Transverse colon (tissue), 4 donors: Measurements from ENCODE around the gene PUS7. TPM values are rescaled to one million over a fixed set of nuclear protein-coding genes. Genes with fewer than 3 reads are reported as not detected.

ENCODE experiments used
- DNase-seq: peaks from one replicate; pipeline ENCODE4 v3.0.0-alpha.2; 2019
- H3K27ac ChIP-seq, 4 donors: fragments of 200-600 bp; sonication (generic); 2 replicates each; pipeline ENCODE4 v1.5.1; 2016 to 2018; ENCODE audit warnings: inconsistent platforms in 4 of 4
- H3K27me3 ChIP-seq: fragments of 200-600 bp; sonication (generic); 2 replicates; pipeline ENCODE4 v1.5.1; 2017; ENCODE audit warnings: inconsistent platforms
- H3K36me3 ChIP-seq, 4 donors: fragments of 200-600 bp; sonication (generic); 2 replicates each; pipeline ENCODE4 v1.5.1; 2017 to 2019; ENCODE audit warnings: inconsistent platforms in 4 of 4
- H3K4me1 ChIP-seq, 4 donors: fragments of 200-600 bp; sonication (generic); 2 replicates each; pipeline ENCODE4 v1.5.1; 2017 to 2020; ENCODE audit warnings: inconsistent platforms in 4 of 4
- H3K4me3 ChIP-seq, 4 donors: fragments of 200-600 bp; sonication (generic); 1 replicate in 1 of 4; 2 replicates in 3 of 4; pipeline versions ENCODE4 v1.5.1 to v1.6.1; 2017 to 2019; ENCODE audit warnings: inconsistent platforms in 4 of 4
- H3K9me3 ChIP-seq, 2 donors: fragments of 200-600 bp; sonication (generic); 2 replicates each; pipeline ENCODE4 v1.5.1; 2017 to 2019; ENCODE audit warnings: inconsistent platforms in 2 of 2
- EP300 ChIP-seq: sonication (generic); formaldehyde crosslinking; IDR thresholded peaks from one replicate; pipeline ENCODE4 v1.6.1; 2017; ENCODE audit warnings: antibody characterized with exemption, low read depth
- POLR2A ChIP-seq: fragments of 450-650 bp; IDR thresholded peaks from one replicate; pipeline ENCODE4 v1.6.1; 2016; ENCODE audit warnings: antibody characterized with exemption, mild to moderate bottlenecking, moderate library complexity
- POLR2AphosphoS5 ChIP-seq, 3 donors: sonication (generic); formaldehyde crosslinking; IDR thresholded peaks; one replicate each; pipeline ENCODE4 v1.6.1; 2016; ENCODE audit warnings: antibody characterized with exemption in 3 of 3
- WGBS, 2 donors: methylation state at CpG; one replicate each; pipeline ENCODE4 v1.1.5; 2018; ENCODE audit warnings: low coverage in 1 of 2; 5-methylcytosine and 5-hydroxymethylcytosine counted together
- in situ Hi-C, 4 donors: fragments of 200-750 bp; cut with MboI; loops; one replicate each; pipeline versions ENCODE4 v1.15.0 to v1.15.1; 2017; ENCODE audit warnings: low sequenced_read_pairs in 3 of 4, low pct_ligation_motif_present in 1 of 4, low pct_unique_long_range_greater_than_20kb in 1 of 4
- intact Hi-C: fragments of 100-400 bp; cut with DNase I; formaldehyde crosslinking; loops from one replicate; pipeline ENCODE4 v1.15.1; 2023; ENCODE audit warnings: low total_unique reads
- total RNA-seq, 4 donors: library from RNA; depleted of rRNA; stranded (reverse); fragments of >200 nt; gene quantifications; one replicate each; pipeline ENCODE4 v1.1.0, GENCODE V29; 2016
- TF ChIP-seq, protein P1 (sequence below), 5 experiments: fragments of 200-600 bp in 3 of 5; fragments of 450-650 bp in 2 of 5; sonication (generic) in 3 of 5; IDR thresholded peaks; 1 replicate in 2 of 5; 2 replicates in 3 of 5; pipeline ENCODE4 v1.5.1; 2016 to 2017; ENCODE audit warnings: antibody characterized with exemption in 5 of 5, inconsistent platforms in 3 of 5, mild to moderate bottlenecking in 2 of 5, moderate library complexity in 1 of 5

The PUS7 gene, protein sequence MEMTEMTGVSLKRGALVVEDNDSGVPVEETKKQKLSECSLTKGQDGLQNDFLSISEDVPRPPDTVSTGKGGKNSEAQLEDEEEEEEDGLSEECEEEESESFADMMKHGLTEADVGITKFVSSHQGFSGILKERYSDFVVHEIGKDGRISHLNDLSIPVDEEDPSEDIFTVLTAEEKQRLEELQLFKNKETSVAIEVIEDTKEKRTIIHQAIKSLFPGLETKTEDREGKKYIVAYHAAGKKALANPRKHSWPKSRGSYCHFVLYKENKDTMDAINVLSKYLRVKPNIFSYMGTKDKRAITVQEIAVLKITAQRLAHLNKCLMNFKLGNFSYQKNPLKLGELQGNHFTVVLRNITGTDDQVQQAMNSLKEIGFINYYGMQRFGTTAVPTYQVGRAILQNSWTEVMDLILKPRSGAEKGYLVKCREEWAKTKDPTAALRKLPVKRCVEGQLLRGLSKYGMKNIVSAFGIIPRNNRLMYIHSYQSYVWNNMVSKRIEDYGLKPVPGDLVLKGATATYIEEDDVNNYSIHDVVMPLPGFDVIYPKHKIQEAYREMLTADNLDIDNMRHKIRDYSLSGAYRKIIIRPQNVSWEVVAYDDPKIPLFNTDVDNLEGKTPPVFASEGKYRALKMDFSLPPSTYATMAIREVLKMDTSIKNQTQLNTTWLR
- total RNA-seq: 1 to 10 TPM; 1.9 to 7.0 (median 4.9) TPM

DNA sequence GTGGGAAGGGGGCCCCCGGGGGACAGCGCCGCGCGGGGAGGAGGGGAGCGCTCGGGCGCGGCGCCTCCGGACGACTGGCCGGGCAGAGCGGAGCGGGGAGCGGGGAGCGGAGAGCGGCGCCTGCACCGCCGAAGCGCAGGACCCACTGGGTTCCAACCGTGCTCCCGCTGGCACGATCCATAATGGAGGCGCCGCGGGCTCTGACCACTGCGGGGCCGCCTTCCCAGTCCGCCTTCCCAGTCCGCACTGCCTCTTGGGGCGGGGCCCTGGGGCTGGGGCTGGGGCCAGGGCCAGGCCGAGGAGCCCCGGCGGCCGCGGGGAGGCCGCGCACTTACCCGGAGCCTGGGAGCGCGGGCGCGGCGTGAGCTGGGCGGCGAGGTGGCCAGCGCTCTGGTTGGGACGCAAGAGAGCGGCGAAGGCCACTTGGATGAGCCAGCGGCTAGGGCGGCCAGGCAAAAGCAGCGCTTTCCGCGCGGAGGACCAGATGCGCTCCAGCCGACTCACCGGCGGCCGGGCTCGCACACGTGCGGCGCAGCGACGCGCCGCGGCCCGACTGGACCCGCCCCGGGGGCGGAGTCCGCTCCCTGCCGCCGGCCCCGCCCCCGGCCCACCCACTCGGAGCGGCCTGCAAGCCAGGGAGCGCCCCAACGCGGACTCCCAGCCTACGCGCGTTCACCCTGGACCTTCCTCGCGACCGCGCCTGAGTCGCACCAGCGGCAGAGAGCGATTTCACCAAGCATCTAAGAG lies at the start of gene PUS7:
TSS of gene PUS7 (minus strand) at position 555 of the 747 bp plus-strand sequence. CDS start 13,759 bp downstream, outside the sequence.
- Histone ChIP-seq H3K27me3 (no peaks in the 10 kb centered on the region), H3K27ac (peak within 1 kb of the TSS; percentile 89 to 92 (median 90)), H3K4me1 (peaks cover 4 to 17% (median 12%) of the 10 kb centered on the region in 4 donors), H3K36me3 (no peaks in the 10 kb centered on the region), H3K9me3 (no peaks in the 10 kb centered on the region), H3K4me3 (peak within 1 kb of the TSS; percentile 47 to 85 (median 67))
- intact Hi-C loops: no loop called here
- peak; percentile 91 for DNase-seq
- 1% methylated on average over 47 of the region's 96 CpGs; no CpG with 5 or more reads in 1 of the 2 donors for WGBS, 2 donors
- in situ Hi-C loops: no loop called here
- TF ChIP-seq, protein P1, sequence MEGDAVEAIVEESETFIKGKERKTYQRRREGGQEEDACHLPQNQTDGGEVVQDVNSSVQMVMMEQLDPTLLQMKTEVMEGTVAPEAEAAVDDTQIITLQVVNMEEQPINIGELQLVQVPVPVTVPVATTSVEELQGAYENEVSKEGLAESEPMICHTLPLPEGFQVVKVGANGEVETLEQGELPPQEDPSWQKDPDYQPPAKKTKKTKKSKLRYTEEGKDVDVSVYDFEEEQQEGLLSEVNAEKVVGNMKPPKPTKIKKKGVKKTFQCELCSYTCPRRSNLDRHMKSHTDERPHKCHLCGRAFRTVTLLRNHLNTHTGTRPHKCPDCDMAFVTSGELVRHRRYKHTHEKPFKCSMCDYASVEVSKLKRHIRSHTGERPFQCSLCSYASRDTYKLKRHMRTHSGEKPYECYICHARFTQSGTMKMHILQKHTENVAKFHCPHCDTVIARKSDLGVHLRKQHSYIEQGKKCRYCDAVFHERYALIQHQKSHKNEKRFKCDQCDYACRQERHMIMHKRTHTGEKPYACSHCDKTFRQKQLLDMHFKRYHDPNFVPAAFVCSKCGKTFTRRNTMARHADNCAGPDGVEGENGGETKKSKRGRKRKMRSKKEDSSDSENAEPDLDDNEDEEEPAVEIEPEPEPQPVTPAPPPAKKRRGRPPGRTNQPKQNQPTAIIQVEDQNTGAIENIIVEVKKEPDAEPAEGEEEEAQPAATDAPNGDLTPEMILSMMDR (IDR thresholded peaks at IDR 0.05): no peak
- TF ChIP-seq POLR2AphosphoS5 (IDR thresholded peaks at IDR 0.05): peak in 2 of 3 donors; percentile 62 to 78
- peak; percentile 44 for TF ChIP-seq POLR2A
- no peak for TF ChIP-seq EP300

GRCh38 chr7:105567821-105568220 lies 45.8 kb upstream of the PUS7 start:
- TF ChIP-seq POLR2A: no peak
- TF ChIP-seq POLR2AphosphoS5 (IDR thresholded peaks at IDR 0.05): no peak
- no peak for TF ChIP-seq EP300
- TF ChIP-seq, protein P1 (IDR thresholded peaks at IDR 0.05): no peak
- H3K9me3 ChIP-seq: no peaks in the 10 kb centered on the region
- intact Hi-C loops: no loop called here
- H3K27ac ChIP-seq: no peak overlapping the region
- WGBS, 2 donors: 97% methylated on average over 3 of the region's 3 CpGs; no CpG with 5 or more reads in 1 of the 2 donors
- in situ Hi-C loops: no loop called here
- no peak for DNase-seq
- H3K27me3 ChIP-seq: no peaks in the 10 kb centered on the region
- no peaks in the 10 kb centered on the region for H3K4me1 ChIP-seq
- H3K4me3 ChIP-seq: no peak overlapping the region
- peaks cover 0 to 48% (median 9%) of the 10 kb centered on the region in 4 donors for H3K36me3 ChIP-seq

DNA sequence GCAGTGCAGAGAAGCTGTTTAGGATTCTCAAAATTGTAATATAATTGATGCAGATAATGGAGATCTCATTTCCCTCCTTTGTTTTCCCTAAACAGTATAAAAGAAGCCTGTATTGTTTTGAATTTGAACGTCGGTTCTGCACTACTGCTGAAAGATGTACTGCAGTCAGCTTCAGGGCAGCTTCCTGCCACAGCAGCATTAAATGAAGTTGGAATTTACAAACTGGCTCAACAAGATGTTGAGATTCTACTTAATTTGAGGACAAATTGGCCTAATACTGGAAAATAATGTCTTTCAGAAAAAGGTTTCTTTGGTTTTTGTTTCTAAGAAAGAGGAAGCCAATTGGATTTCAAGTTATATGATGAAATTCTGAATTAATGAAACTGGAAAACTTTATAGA lies 45.0 kb upstream of the PUS7 start:
- in situ Hi-C loops (no loop called here), intact Hi-C loops (no loop called here)
- no peaks in the 10 kb centered on the region for H3K4me1 ChIP-seq
- WGBS, 2 donors: 77 to 100% methylated on average over 2 of the region's 2 CpGs
- no peaks in the 10 kb centered on the region for H3K27me3 ChIP-seq
- no peaks in the 10 kb centered on the region for H3K9me3 ChIP-seq
- H3K36me3 ChIP-seq: peaks cover 0 to 53% (median 9%) of the 10 kb centered on the region in 4 donors
- DNase-seq: no peak
- no peak overlapping the region for H3K4me3 ChIP-seq
- H3K27ac ChIP-seq: no peak overlapping the region
- TF ChIP-seq, protein P1 (IDR thresholded peaks at IDR 0.05): no peak
- TF ChIP-seq POLR2A: no peak
- no peak for TF ChIP-seq EP300
- TF ChIP-seq POLR2AphosphoS5 (IDR thresholded peaks at IDR 0.05): no peak

GRCh38 chr7:105565190-105565589 lies 43.1 kb upstream of the PUS7 start:
- DNase-seq: no peak
- in situ Hi-C loops (no loop called here), intact Hi-C loops (no loop called here)
- H3K36me3 ChIP-seq: peaks cover 0 to 62% (median 13%) of the 10 kb centered on the region in 4 donors
- H3K4me1 ChIP-seq: no peaks in the 10 kb centered on the region
- H3K4me3 ChIP-seq: no peak overlapping the region
- no peaks in the 10 kb centered on the region for H3K27me3 ChIP-seq
- TF ChIP-seq, protein P1 (IDR thresholded peaks at IDR 0.05): no peak
- TF ChIP-seq POLR2A (no peak), EP300 (no peak), POLR2AphosphoS5 (IDR thresholded peaks at IDR 0.05) (no peak)
- no peaks in the 10 kb centered on the region for H3K9me3 ChIP-seq
- 93 to 95% methylated on average over 4 of the region's 4 CpGs for WGBS, 2 donors
- no peak overlapping the region for H3K27ac ChIP-seq
